HL-60 (cell line): ENCODE data around the gene ESRRA.

Experiments
- DNase-seq, 2 experiments: peaks; one replicate each; pipeline ENCODE4 v3.0.0-alpha.2; 2010 to 2020; ENCODE audit warnings: low read depth in 1 of 2, low spot score in 1 of 2
- H3K27ac ChIP-seq: fragments of 250-450 bp; sonication (Bioruptor Pico); replicated peaks from 2 replicates; pipeline ENCODE4 v1.5.1; 2020; ENCODE audit warnings: mild to moderate bottlenecking, moderate library complexity
- H3K27me3 ChIP-seq: fragments of 250-450 bp; sonication (Bioruptor Pico); 2 replicates; pipeline ENCODE4 v1.5.1; 2021; ENCODE audit warnings: mild to moderate bottlenecking, moderate library complexity; ENCODE audit not compliant: insufficient read depth, poor library complexity, severe bottlenecking
- H3K4me3 ChIP-seq: replicated peaks from 2 replicates; pipeline ENCODE4 v1.5.1; 2011; ENCODE audit warnings: mild to moderate bottlenecking, control low read depth, low read length; ENCODE audit not compliant: insufficient read depth
- GABPA ChIP-seq: IDR thresholded peaks from 2 replicates; pipeline ENCODE4 v1.6.1; 2012; ENCODE audit warnings: low read depth
- POLR2AphosphoS5 ChIP-seq: IDR thresholded peaks from 2 replicates; pipeline ENCODE4 v1.6.1; 2012; ENCODE audit warnings: low read depth
- SPI1 ChIP-seq: IDR thresholded peaks from 2 replicates; pipeline ENCODE4 v1.6.1; 2012; ENCODE audit warnings: low read depth, mild to moderate bottlenecking, borderline replicate concordance
- TF ChIP-seq, protein P1 (sequence below): IDR thresholded peaks from 2 replicates; pipeline ENCODE4 v1.6.1; 2012; ENCODE audit warnings: low read depth; ENCODE audit not compliant: insufficient replicate concordance
- TF ChIP-seq, protein P2 (sequence below): IDR thresholded peaks from one replicate; pipeline ENCODE4 v1.5.1; 2011; ENCODE audit warnings: low read length, control low read depth, inconsistent platforms; ENCODE audit not compliant: insufficient read depth

Gene ESRRA

DNA sequence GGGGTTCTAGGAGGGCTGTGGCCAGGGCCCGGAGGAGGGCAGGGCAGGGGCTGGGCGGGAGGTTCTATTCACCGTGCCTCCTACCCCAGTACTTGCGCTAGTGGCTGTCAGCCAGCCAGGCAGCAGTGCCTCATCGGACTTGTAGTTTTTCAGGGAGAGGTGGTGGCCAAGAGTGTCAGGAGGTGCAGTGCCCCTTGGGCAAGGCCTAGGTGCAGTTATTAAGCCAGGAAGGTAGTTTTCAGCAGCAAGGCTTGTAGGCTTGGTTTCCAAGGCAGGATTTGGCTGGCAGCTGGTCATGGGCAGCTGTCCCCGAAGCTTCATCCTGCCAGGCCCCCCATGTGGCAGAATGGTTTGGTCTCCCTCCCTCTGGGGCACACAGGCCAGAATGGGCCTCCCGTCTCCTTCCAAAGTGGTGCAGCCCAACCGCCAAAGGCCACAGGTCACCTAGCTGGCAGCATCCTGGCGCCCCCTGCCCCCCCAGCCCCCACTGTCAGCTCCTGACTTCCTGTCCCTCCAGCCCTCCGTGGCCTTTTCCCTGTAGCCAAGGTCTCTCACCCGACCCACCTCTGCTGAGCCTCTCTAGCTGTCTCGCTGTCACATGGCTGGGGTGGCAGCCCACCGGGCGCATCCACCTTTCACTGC is 43.2 kb downstream of the ESRRA start:
- TF ChIP-seq, protein P1, sequence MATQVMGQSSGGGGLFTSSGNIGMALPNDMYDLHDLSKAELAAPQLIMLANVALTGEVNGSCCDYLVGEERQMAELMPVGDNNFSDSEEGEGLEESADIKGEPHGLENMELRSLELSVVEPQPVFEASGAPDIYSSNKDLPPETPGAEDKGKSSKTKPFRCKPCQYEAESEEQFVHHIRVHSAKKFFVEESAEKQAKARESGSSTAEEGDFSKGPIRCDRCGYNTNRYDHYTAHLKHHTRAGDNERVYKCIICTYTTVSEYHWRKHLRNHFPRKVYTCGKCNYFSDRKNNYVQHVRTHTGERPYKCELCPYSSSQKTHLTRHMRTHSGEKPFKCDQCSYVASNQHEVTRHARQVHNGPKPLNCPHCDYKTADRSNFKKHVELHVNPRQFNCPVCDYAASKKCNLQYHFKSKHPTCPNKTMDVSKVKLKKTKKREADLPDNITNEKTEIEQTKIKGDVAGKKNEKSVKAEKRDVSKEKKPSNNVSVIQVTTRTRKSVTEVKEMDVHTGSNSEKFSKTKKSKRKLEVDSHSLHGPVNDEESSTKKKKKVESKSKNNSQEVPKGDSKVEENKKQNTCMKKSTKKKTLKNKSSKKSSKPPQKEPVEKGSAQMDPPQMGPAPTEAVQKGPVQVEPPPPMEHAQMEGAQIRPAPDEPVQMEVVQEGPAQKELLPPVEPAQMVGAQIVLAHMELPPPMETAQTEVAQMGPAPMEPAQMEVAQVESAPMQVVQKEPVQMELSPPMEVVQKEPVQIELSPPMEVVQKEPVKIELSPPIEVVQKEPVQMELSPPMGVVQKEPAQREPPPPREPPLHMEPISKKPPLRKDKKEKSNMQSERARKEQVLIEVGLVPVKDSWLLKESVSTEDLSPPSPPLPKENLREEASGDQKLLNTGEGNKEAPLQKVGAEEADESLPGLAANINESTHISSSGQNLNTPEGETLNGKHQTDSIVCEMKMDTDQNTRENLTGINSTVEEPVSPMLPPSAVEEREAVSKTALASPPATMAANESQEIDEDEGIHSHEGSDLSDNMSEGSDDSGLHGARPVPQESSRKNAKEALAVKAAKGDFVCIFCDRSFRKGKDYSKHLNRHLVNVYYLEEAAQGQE: no peak
- TF ChIP-seq, protein P2, sequence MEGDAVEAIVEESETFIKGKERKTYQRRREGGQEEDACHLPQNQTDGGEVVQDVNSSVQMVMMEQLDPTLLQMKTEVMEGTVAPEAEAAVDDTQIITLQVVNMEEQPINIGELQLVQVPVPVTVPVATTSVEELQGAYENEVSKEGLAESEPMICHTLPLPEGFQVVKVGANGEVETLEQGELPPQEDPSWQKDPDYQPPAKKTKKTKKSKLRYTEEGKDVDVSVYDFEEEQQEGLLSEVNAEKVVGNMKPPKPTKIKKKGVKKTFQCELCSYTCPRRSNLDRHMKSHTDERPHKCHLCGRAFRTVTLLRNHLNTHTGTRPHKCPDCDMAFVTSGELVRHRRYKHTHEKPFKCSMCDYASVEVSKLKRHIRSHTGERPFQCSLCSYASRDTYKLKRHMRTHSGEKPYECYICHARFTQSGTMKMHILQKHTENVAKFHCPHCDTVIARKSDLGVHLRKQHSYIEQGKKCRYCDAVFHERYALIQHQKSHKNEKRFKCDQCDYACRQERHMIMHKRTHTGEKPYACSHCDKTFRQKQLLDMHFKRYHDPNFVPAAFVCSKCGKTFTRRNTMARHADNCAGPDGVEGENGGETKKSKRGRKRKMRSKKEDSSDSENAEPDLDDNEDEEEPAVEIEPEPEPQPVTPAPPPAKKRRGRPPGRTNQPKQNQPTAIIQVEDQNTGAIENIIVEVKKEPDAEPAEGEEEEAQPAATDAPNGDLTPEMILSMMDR: no peak
- TF ChIP-seq POLR2AphosphoS5 (no peak), SPI1 (no peak), GABPA (no peak)
- no peak overlapping the region for H3K27ac ChIP-seq
- no peak for DNase-seq

DNA sequence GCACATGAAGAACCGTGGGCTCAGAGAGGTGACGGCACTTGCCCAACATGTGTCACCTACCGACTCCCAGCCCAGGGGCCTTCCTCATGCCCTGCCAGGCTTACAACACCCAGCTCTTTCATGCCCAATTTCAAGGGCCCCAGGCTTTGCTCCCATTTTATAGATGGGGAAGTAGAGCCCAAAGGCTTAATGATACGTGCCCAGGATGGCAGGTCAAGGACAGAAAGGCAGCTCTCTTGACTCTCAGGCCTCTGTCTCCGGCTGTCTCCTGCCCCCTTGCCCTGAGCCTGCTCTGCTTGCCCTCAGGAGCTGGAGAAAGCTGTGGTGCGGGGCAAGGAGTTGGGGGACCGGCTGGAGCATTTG is 43.7 kb downstream of the ESRRA start:
- no peak overlapping the region for H3K27ac ChIP-seq
- no peak overlapping the region for H3K4me3 ChIP-seq
- DNase-seq: no peak
- TF ChIP-seq GABPA (no peak), SPI1 (no peak)
- no peaks in the 10 kb centered on the region for H3K27me3 ChIP-seq

More for the DNA sequence above, 43.2 kb downstream of the ESRRA start:
- no peak overlapping the region for H3K4me3 ChIP-seq
- H3K27me3 ChIP-seq: no peaks in the 10 kb centered on the region

DNA sequence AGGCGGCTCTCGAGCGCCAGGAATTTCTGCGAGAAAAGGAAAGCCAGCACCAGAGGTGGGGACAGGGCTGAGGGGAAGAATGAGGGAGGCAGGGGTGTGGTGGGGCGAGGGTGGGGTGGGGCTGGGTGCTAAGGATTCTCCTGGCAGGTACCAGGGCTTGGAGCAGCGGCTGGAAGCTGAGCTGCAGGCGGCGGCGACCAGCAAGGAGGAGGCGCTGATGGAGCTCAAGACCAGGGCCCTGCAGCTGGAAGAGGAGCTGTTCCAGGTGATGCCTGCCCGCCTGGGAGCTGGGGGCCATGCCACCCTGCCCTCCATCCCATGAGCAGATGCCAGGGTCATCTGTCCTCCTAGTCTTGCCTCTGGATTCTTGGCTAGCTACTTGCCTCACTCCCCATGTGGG is 44.1 kb downstream of the ESRRA start:
- Histone ChIP-seq H3K27ac (no peak overlapping the region), H3K4me3 (no peak overlapping the region), H3K27me3 (no peaks in the 10 kb centered on the region)
- TF ChIP-seq, protein P1: no peak
- TF ChIP-seq GABPA (no peak), SPI1 (no peak), POLR2AphosphoS5 (no peak)
- TF ChIP-seq, protein P2: no peak
- DNase-seq: no peak

DNA sequence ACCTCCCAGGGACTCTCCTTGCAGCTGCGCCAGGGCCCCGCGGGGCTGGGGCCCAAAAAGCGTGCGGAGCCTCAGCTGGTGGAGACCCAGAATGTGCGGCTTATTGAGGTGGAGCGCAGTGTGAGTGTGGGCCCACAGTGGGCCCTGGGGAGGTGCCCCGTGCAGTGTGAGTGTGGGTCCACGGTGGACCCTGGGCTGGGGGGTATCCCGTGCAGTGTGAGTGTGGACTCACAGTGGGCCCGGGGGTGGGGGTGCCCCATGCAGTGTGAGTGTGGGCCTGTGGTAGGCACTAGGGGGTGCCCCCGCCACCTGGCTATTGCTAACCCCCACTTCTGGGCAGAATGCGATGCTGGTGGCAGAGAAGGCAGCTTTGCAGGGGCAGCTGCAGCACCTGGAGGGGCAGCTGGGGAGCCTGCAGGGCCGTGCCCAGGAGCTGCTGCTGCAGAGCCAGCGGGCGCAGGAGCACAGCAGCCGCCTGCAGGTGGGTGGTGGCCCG is 45.9 kb downstream of the ESRRA start:
- H3K27ac ChIP-seq: no peak overlapping the region
- no peak overlapping the region for H3K4me3 ChIP-seq
- TF ChIP-seq SPI1: no peak
- TF ChIP-seq GABPA: no peak
- TF ChIP-seq POLR2AphosphoS5: no peak
- TF ChIP-seq, protein P2: no peak
- TF ChIP-seq, protein P1: no peak
- DNase-seq: no peak
- H3K27me3 ChIP-seq: no peaks in the 10 kb centered on the region
